Measurements from ENCODE around the gene THOP1. TPM values are rescaled to one million over a fixed set of nuclear protein-coding genes. Genes with fewer than 3 reads are reported as not detected.

The THOP1 gene
- total RNA-seq, 4 donors from 2014 or later: 29.7 to 79.0 (median 58.9) TPM

DNA sequence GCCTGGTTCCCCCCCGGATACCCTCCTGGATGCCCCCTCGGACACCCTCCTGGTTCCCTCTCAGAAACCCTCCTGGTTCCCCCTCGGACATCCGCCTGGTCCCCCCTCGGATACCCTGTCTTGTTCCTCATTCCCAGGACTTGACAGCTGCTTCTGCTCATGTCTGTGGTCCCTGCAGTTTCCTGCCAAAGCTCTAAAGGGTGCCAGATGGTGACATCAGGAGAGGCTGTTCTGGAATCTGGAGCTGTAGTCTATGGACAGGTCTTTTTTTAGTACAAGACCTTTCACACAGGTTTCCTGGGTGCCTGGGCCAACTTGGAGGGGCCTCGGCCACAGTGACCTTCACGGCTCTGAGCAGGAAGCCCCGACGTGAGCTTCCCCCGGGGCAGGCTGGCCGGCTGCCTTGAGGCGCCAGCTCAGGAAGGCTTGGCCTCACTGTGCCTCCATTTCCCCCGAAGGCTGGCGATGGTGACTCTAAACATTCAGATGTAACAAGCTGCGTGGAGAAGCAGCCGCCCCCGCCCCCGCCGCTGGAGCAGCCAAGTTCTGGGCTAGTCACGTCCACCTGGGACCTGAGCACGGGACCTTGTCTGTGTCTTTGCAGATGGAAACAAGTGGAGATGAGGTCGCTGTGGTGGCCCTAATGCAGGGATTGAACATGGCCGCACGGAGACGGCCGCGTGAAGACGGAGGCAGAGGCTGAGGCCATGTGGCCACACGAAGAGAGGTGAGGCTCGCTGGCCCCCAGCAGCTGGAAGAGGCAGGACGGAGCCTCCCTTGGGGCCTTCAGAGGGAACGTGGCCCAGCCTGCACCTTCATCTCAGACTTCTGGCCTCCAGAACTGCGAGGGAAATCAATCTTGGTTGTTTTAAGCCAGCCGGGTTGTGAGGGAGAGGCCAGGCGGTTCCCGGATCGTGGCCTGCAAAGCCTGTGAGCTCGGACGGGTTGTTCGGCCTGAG is 15.0 kb upstream of the THOP1 start:
- DNase-seq: no peak
- Histone ChIP-seq H3K36me3 (peaks cover 22% of the 10 kb centered on the region in 2 donors), H3K4me3 (replicated peaks in 1 of 3) (no peak overlapping the region), H3K27ac (no peak overlapping the region), H3K27me3 (no peaks in the 10 kb centered on the region), H3K4me1 (peaks cover 0 to 4% of the 10 kb centered on the region in 2 donors), H3K9me3 (no peaks in the 10 kb centered on the region)
- no peak for TF ChIP-seq POLR2A (IDR thresholded peaks at IDR 0.05)
- TF ChIP-seq, protein P1, sequence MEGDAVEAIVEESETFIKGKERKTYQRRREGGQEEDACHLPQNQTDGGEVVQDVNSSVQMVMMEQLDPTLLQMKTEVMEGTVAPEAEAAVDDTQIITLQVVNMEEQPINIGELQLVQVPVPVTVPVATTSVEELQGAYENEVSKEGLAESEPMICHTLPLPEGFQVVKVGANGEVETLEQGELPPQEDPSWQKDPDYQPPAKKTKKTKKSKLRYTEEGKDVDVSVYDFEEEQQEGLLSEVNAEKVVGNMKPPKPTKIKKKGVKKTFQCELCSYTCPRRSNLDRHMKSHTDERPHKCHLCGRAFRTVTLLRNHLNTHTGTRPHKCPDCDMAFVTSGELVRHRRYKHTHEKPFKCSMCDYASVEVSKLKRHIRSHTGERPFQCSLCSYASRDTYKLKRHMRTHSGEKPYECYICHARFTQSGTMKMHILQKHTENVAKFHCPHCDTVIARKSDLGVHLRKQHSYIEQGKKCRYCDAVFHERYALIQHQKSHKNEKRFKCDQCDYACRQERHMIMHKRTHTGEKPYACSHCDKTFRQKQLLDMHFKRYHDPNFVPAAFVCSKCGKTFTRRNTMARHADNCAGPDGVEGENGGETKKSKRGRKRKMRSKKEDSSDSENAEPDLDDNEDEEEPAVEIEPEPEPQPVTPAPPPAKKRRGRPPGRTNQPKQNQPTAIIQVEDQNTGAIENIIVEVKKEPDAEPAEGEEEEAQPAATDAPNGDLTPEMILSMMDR (IDR thresholded peaks at IDR 0.05): no peak
- WGBS, 2 donors: 85 to 87% methylated on average over 22 to 40 of the region's 40 CpGs
- intact Hi-C loops (cut with DNase I): no loop called here

DNA sequence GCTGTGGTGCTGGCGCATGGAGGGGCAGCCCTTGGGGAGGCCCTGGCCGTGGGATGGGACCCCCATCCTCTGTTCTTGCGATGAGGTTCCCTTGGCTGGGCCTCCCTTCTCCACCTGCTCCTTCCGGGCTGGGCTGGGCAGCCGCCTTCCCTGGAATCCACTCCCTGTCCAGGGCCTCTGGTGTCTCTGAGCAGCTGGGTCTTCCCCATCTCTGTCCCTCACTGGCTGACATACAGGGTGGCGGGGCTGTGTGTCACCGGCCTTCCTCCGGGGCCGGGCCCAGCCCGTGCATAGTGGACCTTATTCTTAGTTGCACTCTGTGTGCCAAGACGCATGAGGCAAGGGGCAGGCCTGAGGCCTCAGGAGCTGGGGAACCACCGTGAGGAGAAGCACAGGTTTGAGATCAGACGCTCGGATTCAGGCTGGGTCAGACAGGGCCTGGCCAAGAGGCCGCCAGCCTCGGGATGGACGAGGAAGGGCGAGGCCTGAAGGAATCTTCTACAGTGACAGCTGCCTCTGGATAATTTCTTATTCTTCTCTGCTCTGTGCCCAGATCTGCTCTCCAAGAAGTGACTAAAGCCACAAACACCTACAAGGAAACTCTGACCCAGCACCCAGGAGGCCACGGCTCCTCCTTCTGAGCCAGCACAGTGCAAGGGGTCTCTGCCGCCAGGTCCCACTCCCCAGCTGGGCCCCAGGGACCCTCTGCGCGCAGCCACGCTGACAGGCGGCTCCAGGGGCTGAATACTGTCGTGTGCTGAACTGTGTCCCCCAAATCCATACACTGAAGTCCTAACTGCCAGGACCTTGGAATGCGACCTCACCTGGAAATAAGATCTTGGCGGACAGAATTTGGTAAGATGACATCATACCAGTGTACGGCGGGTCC is 13.3 kb upstream of the THOP1 start:
- H3K27ac ChIP-seq: no peak overlapping the region
- WGBS, 2 donors: 82 to 90% methylated on average over 17 to 28 of the region's 29 CpGs
- H3K4me1 ChIP-seq: peaks cover 0 to 4% of the 10 kb centered on the region in 2 donors

DNA sequence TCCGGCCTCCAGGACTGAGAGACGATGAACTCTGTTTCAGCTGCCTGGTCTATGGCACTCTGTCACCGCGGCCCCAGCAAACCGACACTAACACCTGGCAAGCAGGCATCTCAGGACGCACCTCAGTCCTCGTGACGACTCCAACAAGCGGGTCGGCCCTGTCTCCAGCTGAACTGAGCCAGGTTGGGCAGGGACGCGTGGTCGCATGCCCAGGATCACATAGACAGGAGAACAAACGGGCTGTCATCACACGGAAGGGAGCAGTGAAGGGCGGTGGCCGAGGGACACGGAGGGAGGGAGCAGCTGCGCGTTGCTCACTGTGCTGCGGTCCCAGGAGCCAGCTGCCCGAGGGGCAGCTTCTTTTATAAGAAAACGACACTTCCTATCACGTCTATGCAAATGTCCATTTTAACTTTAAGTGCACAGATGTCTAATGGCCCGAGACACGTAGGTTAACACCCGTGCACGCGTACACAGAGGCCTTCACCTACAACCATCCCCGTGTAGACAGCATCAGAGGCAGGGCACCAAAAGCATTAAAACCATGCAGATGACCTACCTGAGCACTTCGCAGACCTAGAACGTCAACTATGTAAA is 11.1 kb upstream of the THOP1 start:
- intact Hi-C loops (cut with DNase I): no loop called here
- no peaks in the 10 kb centered on the region for H3K9me3 ChIP-seq
- H3K36me3 ChIP-seq: no peaks in the 10 kb centered on the region
- H3K27me3 ChIP-seq: no peaks in the 10 kb centered on the region
- 91 to 92% methylated on average over 28 to 32 of the region's 32 CpGs for WGBS, 2 donors
- H3K4me3 ChIP-seq (replicated peaks in 1 of 3): no peak overlapping the region
- no peak for DNase-seq
- no peak overlapping the region for H3K27ac ChIP-seq
- TF ChIP-seq, protein P1 (IDR thresholded peaks at IDR 0.05): no peak
- TF ChIP-seq POLR2A (IDR thresholded peaks at IDR 0.05): no peak
- peaks cover 0 to 4% of the 10 kb centered on the region in 2 donors for H3K4me1 ChIP-seq

More for the DNA sequence above, 13.3 kb upstream of the THOP1 start:
- intact Hi-C loops (cut with DNase I): no loop called here
- Histone ChIP-seq H3K27me3 (no peaks in the 10 kb centered on the region), H3K36me3 (peaks cover 5 to 7% of the 10 kb centered on the region in 2 donors), H3K9me3 (no peaks in the 10 kb centered on the region), H3K4me3 (replicated peaks in 1 of 3) (no peak overlapping the region)
- no peak for DNase-seq
- no peak for TF ChIP-seq POLR2A (IDR thresholded peaks at IDR 0.05)
- TF ChIP-seq, protein P1 (IDR thresholded peaks at IDR 0.05): no peak

DNA sequence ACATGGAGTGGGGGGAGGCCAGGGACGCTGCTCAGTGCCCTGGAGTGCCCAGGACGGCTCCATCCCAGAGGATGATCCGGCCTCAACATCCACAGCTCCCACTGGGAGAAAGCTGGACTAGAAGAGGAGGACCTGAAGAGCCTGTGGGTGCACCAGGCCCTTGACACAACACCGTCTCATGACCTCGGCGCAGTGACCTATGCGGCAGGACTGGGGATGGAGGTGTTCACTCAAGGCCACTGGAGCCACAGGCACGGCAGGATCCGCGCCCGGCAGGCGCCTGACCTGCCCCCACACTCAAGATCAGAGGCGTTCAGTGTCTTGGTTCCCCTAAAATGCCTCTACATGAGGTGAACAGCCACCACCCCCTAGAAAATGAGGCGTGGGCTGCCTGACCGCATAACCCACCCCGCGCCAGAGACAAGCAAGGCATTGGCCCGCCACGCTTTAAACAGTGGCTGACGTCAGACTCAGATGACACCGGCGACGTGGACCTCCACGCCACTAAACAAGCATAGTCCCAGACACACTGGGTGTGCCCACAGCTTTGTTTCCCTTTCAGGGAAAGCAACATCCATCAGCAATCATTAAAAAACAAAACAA is 10.2 kb upstream of the THOP1 start:
- no peaks in the 10 kb centered on the region for H3K36me3 ChIP-seq
- no peak for DNase-seq
- peak overlapping the region; percentile 31 to 51 (median 36) for H3K27ac ChIP-seq
- intact Hi-C loops (cut with DNase I): no loop called here
- H3K4me1 ChIP-seq: peaks cover under 1 to 5% of the 10 kb centered on the region in 2 donors
- H3K9me3 ChIP-seq: no peaks in the 10 kb centered on the region
- 84 to 93% methylated on average over 20 to 22 of the region's 24 CpGs for WGBS, 2 donors
- H3K27me3 ChIP-seq: no peaks in the 10 kb centered on the region
- no peak for TF ChIP-seq POLR2A (IDR thresholded peaks at IDR 0.05)
- TF ChIP-seq, protein P1 (IDR thresholded peaks at IDR 0.05): no peak
- H3K4me3 ChIP-seq (replicated peaks in 1 of 3): no peak overlapping the region

Measured in thyroid gland (tissue), 4 donors.